C4-2B (cell line): ENCODE data around the gene KLHL26.

Source experiments
- ZFX ChIP-seq: fragments of 450-650 bp; IDR thresholded peaks from 2 replicates; pipeline ENCODE4 v1.6.1; 2017
- TF ChIP-seq, protein P1 (sequence below): fragments of 450-650 bp; conservative IDR thresholded peaks from 2 replicates; pipeline ENCODE4 v1.5.1; 2017; ENCODE audit warnings: mild to moderate bottlenecking

DNA sequence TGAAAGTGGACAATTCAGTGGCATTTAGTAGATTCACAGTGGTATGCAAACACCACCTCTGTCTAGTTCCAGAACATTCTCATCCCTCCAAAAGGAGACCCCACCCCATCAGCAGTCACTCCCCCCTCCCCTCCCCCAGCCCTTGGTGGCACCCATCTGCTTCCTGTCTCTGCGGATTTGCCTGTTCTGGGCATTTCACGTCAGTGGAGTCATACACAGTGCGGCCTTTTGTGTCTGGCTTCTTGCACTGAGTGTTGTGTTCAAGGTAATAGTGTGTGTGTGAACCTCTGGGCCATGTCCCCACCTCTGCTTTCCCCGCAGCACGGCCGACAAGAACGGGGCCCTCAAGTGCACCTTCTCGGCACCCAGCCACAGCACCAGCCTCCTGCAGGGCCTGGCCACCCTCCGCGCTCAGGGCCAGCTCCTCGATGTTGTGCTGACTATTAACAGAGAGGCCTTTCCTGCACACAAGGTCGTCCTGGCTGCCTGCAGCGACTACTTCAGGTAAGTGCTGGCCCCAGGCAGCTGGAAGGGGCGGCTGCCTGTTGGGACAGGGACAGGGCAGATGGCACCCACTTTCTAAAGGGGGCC is 27.2 kb downstream of the KLHL26 start:
- TF ChIP-seq, protein P1, sequence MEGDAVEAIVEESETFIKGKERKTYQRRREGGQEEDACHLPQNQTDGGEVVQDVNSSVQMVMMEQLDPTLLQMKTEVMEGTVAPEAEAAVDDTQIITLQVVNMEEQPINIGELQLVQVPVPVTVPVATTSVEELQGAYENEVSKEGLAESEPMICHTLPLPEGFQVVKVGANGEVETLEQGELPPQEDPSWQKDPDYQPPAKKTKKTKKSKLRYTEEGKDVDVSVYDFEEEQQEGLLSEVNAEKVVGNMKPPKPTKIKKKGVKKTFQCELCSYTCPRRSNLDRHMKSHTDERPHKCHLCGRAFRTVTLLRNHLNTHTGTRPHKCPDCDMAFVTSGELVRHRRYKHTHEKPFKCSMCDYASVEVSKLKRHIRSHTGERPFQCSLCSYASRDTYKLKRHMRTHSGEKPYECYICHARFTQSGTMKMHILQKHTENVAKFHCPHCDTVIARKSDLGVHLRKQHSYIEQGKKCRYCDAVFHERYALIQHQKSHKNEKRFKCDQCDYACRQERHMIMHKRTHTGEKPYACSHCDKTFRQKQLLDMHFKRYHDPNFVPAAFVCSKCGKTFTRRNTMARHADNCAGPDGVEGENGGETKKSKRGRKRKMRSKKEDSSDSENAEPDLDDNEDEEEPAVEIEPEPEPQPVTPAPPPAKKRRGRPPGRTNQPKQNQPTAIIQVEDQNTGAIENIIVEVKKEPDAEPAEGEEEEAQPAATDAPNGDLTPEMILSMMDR = no peak
- TF ChIP-seq ZFX = no peak
